ENCODE data around the gene ZCWPW1. TPM values are rescaled to one million over a fixed set of nuclear protein-coding genes. Genes with fewer than 3 reads are reported as not detected.

The ZCWPW1 gene
- total and polyA plus RNA-seq, 2 of the 8 experiments (the other 6 are each of a cell fraction or from before 2014, with no cell fraction given) = 0.51 to 1.4 TPM

- TF ChIP-seq KDM1A (IDR thresholded peaks at IDR 0.05; ENCODE audit: borderline replicate concordance, low read length) (no peak), ASH2L (IDR thresholded peaks at IDR 0.05; ENCODE audit: low read length) (no peak), SRF (IDR thresholded peaks at IDR 0.05; ENCODE audit: low read depth, low read length) (no peak), POLR2A (IDR thresholded peaks at IDR 0.05; ENCODE audit: control extremely low read depth in 1 of 2, low read depth in 2 of 2, low read length in 2 of 2) (no peak)
- no peak overlapping the region for H4K8ac ChIP-seq (ENCODE audit: extremely low read depth, insufficient read depth, low read length)
- H3K56ac ChIP-seq (replicated peaks; ENCODE audit: insufficient read length, low read depth, low read length) = no peak overlapping the region
- H4K5ac ChIP-seq (ENCODE audit: insufficient read length, low read depth, low read length) = no peak overlapping the region
- H4K91ac ChIP-seq (replicated peaks; ENCODE audit: insufficient read length, low read length) = no peak overlapping the region
- no peak overlapping the region for H3K23ac ChIP-seq (ENCODE audit: insufficient read length)
- H4K20me1 ChIP-seq (replicated peaks in 1 of 2; ENCODE audit: control insufficient read depth in 1 of 2, insufficient read depth in 2 of 2, low read length in 2 of 2) = peaks cover 0 to 3% of the 10 kb centered on the region in 2 experiments
- H3K14ac ChIP-seq (ENCODE audit: insufficient read length) = no peak overlapping the region
- peaks cover 18 to 62% (median 39%) of the 10 kb centered on the region in 4 experiments for H3K36me3 ChIP-seq (ENCODE audit: control insufficient read depth in 2 of 4, insufficient read depth in 4 of 4, low read length in 3 of 4)
- H3K4me1 ChIP-seq (replicated peaks in 1 of 4; ENCODE audit: control insufficient read depth in 3 of 4, insufficient read depth in 4 of 4, low read length in 3 of 4) = no peaks in the 10 kb centered on the region
- no peak overlapping the region for H2BK5ac ChIP-seq (ENCODE audit: low read depth, low read length)
- no peak overlapping the region for H3K18ac ChIP-seq (ENCODE audit: extremely low read depth, low read length)
- no peak overlapping the region for H2BK20ac ChIP-seq (ENCODE audit: low read length)
- POLR2A ChIA-PET (ENCODE audit: partially characterized antibody) = no interaction called here
- H3K79me1 ChIP-seq (ENCODE audit: low read depth, low read length) = no peaks in the 10 kb centered on the region; the same call in 1 of the 2 replicates
- no peaks in the 10 kb centered on the region for H3K9me3 ChIP-seq (ENCODE audit: insufficient read depth in 2 of 2, low read depth in 1 of 2, low read length in 1 of 2)
- CTCF ChIA-PET (ENCODE audit: partially characterized antibody) = no interaction called here
- no peak overlapping the region for H3K27ac ChIP-seq (ENCODE audit: low read depth, low read length)
- FAIRE-seq (no peak), DNase-seq (ENCODE audit: low read depth in 1 of 2, low spot score in 2 of 2) (no peak)
- H2BK12ac ChIP-seq (ENCODE audit: low read depth, low read length) = no peak overlapping the region
- H2AK5ac ChIP-seq (ENCODE audit: low read depth, low read length) = no peak overlapping the region
- no peak overlapping the region for H3K4me2 ChIP-seq (ENCODE audit: insufficient read depth in 1 of 2, low read depth in 2 of 2, low read length in 2 of 2)
- no peak overlapping the region for H2BK15ac ChIP-seq (ENCODE audit: low read length)
- no peaks in the 10 kb centered on the region for H3K23me2 ChIP-seq (ENCODE audit: low read depth, low read length)
- H3K9ac ChIP-seq (replicated peaks in 1 of 4; ENCODE audit: extremely low read depth in 1 of 4, low read depth in 3 of 4, low read length in 3 of 4) = no peak overlapping the region
- H2AFZ ChIP-seq (ENCODE audit: low read length) = no peak overlapping the region
- no peak overlapping the region for H3K4me3 ChIP-seq (ENCODE audit: extremely low read depth in 1 of 4, insufficient read depth in 2 of 4, low read depth in 3 of 4, low read length in 4 of 4)
- no peaks in the 10 kb centered on the region for H3K79me2 ChIP-seq (ENCODE audit: control insufficient read depth in 1 of 2, insufficient read depth in 2 of 2, low read length in 2 of 2)
- H3K27me3 ChIP-seq (replicated peaks in 1 of 4; ENCODE audit: control insufficient read depth in 3 of 4, extremely low read depth in 1 of 4, insufficient read depth in 3 of 4, low read length in 3 of 4) = no peaks in the 10 kb centered on the region
- H2BK120ac ChIP-seq (replicated peaks; ENCODE audit: low read depth, low read length) = no peak overlapping the region
- H3K4ac ChIP-seq (replicated peaks; ENCODE audit: insufficient read length, low read depth, low read length) = no peak overlapping the region
Measured at GRCh38 chr7:100363098-100363497, 65.4 kb downstream of the ZCWPW1 start.
